HG03097 (cell line): Measurements from ENCODE around the gene ACOT7.

ENCODE experiments used
- ATAC-seq: cut with Tn5 transposase; IDR thresholded peaks from one replicate; pipeline ENCODE4 v1.9.1; 2021; ENCODE audit not compliant: unreplicated experiment, low FRiP score

The ACOT7 gene

DNA sequence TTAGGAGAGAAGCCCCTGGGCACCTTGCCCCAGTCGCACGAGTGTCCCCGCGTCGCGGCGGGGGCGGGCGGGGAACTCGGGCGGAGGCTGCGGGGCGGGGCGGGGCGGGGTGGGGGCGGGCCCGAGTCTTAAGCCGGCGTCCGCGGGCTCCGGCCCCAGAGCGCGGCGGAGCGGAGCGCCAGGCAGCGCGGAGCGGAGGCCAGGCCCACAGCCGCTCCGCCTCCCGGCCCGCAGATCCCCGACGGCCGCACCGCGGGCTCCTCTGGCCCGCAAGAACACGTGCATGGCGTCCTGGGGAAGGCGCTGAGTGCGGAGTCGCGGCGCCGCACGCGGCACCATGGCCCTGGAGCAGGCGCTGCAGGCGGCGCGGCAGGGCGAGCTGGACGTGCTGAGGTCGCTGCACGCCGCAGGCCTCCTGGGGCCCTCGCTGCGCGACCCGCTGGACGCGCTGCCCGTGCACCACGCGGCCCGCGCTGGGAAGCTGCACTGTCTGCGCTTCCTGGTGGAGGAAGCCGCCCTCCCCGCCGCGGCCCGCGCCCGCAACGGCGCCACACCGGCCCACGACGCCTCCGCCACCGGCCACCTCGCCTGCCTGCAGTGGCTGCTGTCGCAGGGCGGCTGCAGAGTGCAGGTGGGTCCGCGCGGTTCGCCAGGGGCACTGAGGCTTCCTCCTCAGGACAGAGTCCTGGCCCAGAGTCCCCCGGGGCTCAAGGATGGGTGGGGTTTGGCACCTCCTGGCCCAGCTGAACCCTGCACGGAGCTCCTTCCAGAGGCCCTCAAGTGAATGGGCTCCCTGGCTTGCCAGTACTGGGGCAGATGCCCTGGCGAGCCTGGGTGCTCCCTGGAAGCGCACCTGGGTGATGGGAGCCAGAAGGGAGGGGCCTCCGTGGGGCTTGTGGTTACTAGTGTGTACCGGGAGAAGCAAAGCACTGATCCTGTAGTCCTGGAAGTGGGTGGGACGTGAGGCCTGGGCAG, 31.3 kb upstream of the ACOT7 start, which contains the start of gene ESPN:
ESPN (plus strand) TSS at position 158 of the 975 bp plus-strand sequence; CDS start at position 338, 180 bp downstream.
- no peak for ATAC-seq

GRCh38 chr1:6424000-6424565, 30.5 kb upstream of the ACOT7 start:
- ATAC-seq: no peak

- ATAC-seq: no peak
Measured at GRCh38 chr1:6423321-6423999, 29.9 kb upstream of the ACOT7 start.

DNA sequence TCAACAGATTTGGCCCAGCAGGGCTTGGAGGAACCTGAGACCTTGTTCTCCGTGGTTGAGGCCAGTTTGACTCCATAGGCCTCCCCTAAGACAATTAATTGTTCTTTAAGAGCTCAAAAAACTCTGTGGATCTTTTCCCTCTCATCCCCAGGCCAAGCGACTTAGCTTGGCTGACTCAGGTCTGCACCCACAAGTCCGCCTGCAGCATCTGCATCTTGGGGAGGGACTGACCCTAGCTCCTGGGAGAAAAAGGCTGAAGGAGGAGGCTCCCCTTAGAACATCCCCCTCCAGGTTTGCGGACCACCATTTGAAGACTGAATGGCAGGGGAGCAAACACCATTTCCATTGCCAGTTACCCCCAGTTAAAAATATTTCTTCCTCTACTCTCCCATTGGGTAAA, 27.7 kb upstream of the ACOT7 start:
- no peak for ATAC-seq

DNA sequence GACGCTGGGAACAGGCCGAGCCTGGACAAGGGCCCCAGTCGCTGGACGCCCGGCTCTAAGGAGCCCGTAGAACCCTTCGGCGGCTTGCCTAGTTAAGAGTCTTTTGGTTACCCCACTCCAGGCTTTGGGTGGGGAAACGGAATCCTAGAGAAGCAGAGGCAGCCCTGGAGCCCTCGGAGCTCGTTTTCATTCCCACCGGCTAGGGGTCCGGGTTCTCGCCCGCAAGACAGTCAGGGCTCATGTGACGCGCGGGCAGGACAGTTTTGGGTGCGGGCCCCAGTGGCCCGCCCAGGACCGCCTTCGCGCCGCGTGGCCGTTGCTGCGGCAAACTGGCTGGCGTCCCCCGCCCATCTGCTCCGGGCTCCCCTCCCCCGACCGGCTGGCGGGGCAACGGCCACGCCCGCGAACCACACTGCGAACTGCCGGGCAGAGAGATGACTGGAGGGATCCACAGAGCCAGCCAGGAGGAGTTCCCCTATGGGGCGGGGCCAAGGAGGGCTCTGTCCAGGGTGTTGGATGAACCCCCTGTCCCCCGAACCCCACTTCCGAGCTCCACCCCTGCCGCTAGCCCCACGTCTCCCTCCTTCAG, 27.0 kb upstream of the ACOT7 start:
- no peak for ATAC-seq

- no peak for ATAC-seq
Measured at GRCh38 chr1:6419804-6420453, 26.4 kb upstream of the ACOT7 start, which contains the start of gene HES2. TSS of gene HES2 (minus strand) at chr1:6419919. CDS start at chr1:6419820, 99 bp downstream.

DNA sequence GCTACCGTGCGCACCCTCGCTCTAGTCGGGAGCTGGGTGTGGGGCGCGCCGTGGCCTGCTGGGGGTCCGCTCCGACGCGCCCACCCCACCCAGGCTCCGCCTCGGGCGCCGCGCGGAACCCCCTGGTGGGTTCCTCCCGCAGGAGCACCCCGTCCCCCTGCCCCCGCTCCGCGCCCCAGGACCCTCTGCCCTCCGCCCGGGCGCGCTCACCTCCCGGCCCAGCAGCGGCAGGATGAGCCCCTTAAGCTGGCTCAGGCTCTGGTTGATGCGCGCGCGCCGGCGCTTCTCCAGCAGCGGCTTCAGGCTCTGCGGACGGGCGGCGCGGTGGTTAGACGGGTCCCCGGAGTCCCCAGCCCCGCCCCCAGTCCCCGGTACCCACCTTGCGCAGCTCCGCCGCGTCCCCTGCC, 25.8 kb upstream of the ACOT7 start:
- ATAC-seq: no peak

- ATAC-seq: no peak
Measured at GRCh38 chr1:6418668-6419396, 25.3 kb upstream of the ACOT7 start.

GRCh38 chr1:6417961-6418667, 24.5 kb upstream of the ACOT7 start:
- ATAC-seq: no peak

DNA sequence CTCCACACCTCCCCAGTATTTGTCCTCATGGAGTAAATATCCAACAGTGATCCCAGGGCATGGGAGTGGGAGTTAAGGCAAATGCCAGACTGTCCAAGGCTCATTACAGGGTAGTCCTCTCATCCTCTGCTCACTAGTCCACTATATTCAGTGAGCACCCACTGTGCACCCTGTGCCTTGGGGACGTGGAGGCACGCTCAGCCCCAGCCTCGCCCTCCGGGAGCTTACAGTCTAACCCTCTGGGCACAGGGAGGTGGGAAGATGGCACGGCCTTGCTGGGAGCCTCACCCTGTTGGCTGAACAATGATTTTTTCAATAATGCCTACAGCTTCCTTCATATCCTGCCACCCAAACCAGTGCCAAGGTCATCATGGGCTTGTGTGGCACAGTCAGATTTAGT, 23.3 kb upstream of the ACOT7 start:
- no peak for ATAC-seq

- ATAC-seq: no peak
Measured at GRCh38 chr1:6416295-6416656, 22.7 kb upstream of the ACOT7 start.

DNA sequence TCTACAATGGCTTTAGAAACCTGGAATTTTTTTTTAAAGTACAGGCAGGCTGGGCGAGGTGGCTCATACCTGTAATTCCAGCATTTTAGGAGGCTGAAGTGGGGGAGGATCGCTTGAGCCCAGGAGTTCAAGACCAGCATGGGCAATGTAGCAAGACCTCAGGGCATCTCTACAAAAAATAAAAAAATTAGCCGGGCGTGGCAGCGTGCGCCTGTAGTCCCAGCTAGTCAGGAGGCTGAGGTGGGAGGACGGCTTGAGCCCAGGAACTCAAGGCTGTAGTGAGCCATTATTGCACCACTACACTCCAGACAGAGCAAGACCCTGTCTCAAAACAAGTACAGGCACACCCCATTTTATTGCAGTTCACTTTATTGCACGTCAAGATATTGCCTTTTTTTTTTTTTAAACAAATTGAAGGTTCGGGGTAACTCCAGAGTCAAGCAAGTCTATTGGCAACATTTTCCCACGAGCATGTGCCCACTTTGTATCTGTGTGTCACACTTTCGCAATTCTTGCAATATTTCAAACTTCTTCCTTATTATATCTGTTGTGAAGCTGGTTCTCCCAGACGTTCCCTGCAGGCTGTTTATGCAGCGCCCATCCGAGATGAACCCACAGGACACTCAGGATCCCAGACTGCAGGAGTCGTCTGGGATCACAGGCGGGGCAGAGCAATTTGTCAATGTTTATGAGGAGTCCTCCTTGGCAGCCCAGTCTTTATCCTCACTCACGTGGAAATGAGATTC, 21.5 kb upstream of the ACOT7 start:
- no peak for ATAC-seq

DNA sequence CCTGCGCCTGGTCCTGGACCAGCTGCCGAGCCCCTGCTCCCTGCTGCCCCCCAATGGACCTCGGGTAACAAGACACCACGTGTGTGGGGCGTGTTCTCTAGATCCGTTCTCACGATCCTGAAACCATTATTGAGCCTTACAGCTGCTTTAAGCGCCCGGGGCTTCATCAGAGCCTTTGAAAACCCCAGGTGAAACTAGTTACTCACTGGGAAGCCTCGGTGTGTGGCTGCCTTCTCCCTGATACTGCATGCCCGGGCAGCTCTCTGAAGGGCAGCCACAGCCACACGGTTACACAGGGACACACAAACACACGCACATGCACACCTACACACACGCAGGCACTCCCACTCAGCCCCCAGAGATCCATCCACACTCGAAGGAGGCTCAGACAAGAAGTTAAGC, 20.9 kb upstream of the ACOT7 start:
- ATAC-seq: no peak

DNA sequence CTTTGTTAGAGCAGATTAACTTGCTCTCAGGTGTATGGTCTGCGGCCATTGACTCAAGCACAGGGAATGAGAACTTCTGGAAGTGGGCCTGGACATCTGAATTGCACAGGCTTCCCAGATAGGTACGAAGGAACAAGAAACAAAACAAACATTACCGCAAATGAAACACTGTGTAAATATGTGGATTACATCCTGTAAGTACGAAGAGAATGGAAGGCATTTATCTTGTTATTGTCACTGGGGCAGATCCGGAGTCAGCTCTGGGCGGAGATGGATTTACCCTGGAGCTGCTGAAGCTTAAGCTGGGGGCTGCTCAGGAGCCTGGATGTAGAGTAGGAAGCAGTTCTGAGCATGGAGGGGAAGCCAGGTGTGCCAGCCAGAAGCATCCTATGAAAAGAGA, 19.3 kb upstream of the ACOT7 start:
- no peak for ATAC-seq

GRCh38 chr1:6410248-6410893, 16.8 kb upstream of the ACOT7 start:
- ATAC-seq: no peak

GRCh38 chr1:6409733-6410132, 16.2 kb upstream of the ACOT7 start:
- ATAC-seq: no peak

GRCh38 chr1:6409053-6409452, 15.5 kb upstream of the ACOT7 start:
- no peak for ATAC-seq

GRCh38 chr1:6408023-6408422, 14.5 kb upstream of the ACOT7 start:
- ATAC-seq: no peak
